ENCODE results near the gene CCDC146. TPM values are rescaled to one million over a fixed set of nuclear protein-coding genes. Genes with fewer than 3 reads are reported as not detected.
"Not testable (repeated sequence)": the region's sequence is repeated elsewhere in the genome, so short reads cannot be mapped to it uniquely, and the experiment has no call there.

Gene CCDC146
- polyA plus RNA-seq, 6 donors from 2014 or later, result 0.13 to 0.73 (median 0.52) TPM; not detected in 1

GRCh38 chr7:77327932-77328628 lies 205.7 kb downstream of the CCDC146 start:
- no peaks in the 10 kb centered on the region for H3K9me3 Mint-ChIP-seq
- peak overlapping the region in 3 of 6 donors; percentile 22 to 82 (median 24) for H3K27ac Mint-ChIP-seq
- peaks cover 33 to 52% (median 41%) of the 10 kb centered on the region in 3 donors for H3K4me1 Mint-ChIP-seq
- H3K36me3 Mint-ChIP-seq, result peaks cover 16 to 22% of the 10 kb centered on the region in 2 donors
- H3K27me3 Mint-ChIP-seq, result no peaks in the 10 kb centered on the region
- DNase-seq (no peak), ATAC-seq (ENCODE audit: low read depth in 2 of 2) (no peak)
- peak overlapping the region in 1 of 8 donors; percentile 18 for H3K4me3 Mint-ChIP-seq

- DNase-seq (no peak), ATAC-seq (ENCODE audit: low read depth in 2 of 2) (no peak)
- H3K27ac Mint-ChIP-seq, result peak overlapping the region in 2 of 6 donors; percentile 24 to 82
- no peaks in the 10 kb centered on the region for H3K27me3 Mint-ChIP-seq
- H3K4me3 Mint-ChIP-seq, result no peak overlapping the region
- peaks cover 16 to 22% of the 10 kb centered on the region in 2 donors for H3K36me3 Mint-ChIP-seq
- H3K9me3 Mint-ChIP-seq, result no peaks in the 10 kb centered on the region
- H3K4me1 Mint-ChIP-seq, result peaks cover 33 to 52% (median 41%) of the 10 kb centered on the region in 3 donors
These were observed 206.3 kb downstream of the CCDC146 start for GRCh38 chr7:77328669-77329068.

- H3K9me3 Mint-ChIP-seq, result no peaks in the 10 kb centered on the region
- H3K4me1 Mint-ChIP-seq, result peaks cover 33 to 52% (median 41%) of the 10 kb centered on the region in 3 donors
- peak overlapping the region in 5 of 6 donors; percentile 7 to 94 (median 82) for H3K27ac Mint-ChIP-seq
- ATAC-seq (ENCODE audit: low read depth in 2 of 2) (no peak), DNase-seq (no peak)
- peaks cover 10 to 16% of the 10 kb centered on the region in 2 donors for H3K36me3 Mint-ChIP-seq
- peak overlapping the region in 7 of 8 donors; percentile 27 to 86 (median 65) for H3K4me3 Mint-ChIP-seq
- no peaks in the 10 kb centered on the region for H3K27me3 Mint-ChIP-seq
These were observed 207.2 kb downstream of the CCDC146 start for GRCh38 chr7:77329466-77330168.

- Mint-ChIP-seq H3K27me3 (no peaks in the 10 kb centered on the region), H3K9me3 (no peaks in the 10 kb centered on the region), H3K27ac (peak overlapping the region; percentile 70 to 94 (median 86)), H3K4me3 (peak overlapping the region; percentile 27 to 86 (median 62)), H3K4me1 (peaks cover 33 to 56% (median 41%) of the 10 kb centered on the region in 3 donors), H3K36me3 (peaks cover 10 to 16% of the 10 kb centered on the region in 2 donors)
- ATAC-seq (ENCODE audit: low read depth in 2 of 2), result peak; percentile 96 to 98
- peak; percentile 78 for DNase-seq
These were observed 207.9 kb downstream of the CCDC146 start for GRCh38 chr7:77330169-77330882.

GRCh38 chr7:77331938-77332695 lies 209.7 kb downstream of the CCDC146 start:
- ATAC-seq (ENCODE audit: low read depth in 2 of 2), result peak; percentile 61 to 67
- H3K27me3 Mint-ChIP-seq, result no peaks in the 10 kb centered on the region
- DNase-seq, result peak; percentile 53
- no peaks in the 10 kb centered on the region for H3K9me3 Mint-ChIP-seq
- peak overlapping the region in 5 of 8 donors; percentile 9 to 59 (median 51) for H3K4me3 Mint-ChIP-seq
- peaks cover 40 to 63% (median 49%) of the 10 kb centered on the region in 3 donors for H3K4me1 Mint-ChIP-seq
- peak overlapping the region in 5 of 6 donors; percentile 64 to 80 (median 78) for H3K27ac Mint-ChIP-seq
- H3K36me3 Mint-ChIP-seq, result peaks cover 10 to 16% of the 10 kb centered on the region in 2 donors

- not testable (repeated sequence) for H3K4me3 Mint-ChIP-seq; ATAC-seq (ENCODE audit: low read depth in 2 of 2); DNase-seq; H3K27me3 Mint-ChIP-seq; H3K9me3 Mint-ChIP-seq; H3K27ac Mint-ChIP-seq
- Mint-ChIP-seq H3K36me3 (peaks cover 8 to 10% of the 10 kb centered on the region in 2 donors), H3K4me1 (peaks cover 42 to 46% (median 44%) of the 10 kb centered on the region in 3 donors)
These were observed 211.6 kb downstream of the CCDC146 start for GRCh38 chr7:77334039-77334438.

- H3K4me1 Mint-ChIP-seq, result peaks cover 30 to 41% (median 32%) of the 10 kb centered on the region in 3 donors
- peaks cover 0 to 3% (median 0%) of the 10 kb centered on the region in 7 donors for H3K9me3 Mint-ChIP-seq
- no peaks in the 10 kb centered on the region for H3K36me3 Mint-ChIP-seq
- H3K4me3 Mint-ChIP-seq, result no peak overlapping the region
- DNase-seq (no peak), ATAC-seq (ENCODE audit: low read depth in 2 of 2) (no peak)
- no peaks in the 10 kb centered on the region for H3K27me3 Mint-ChIP-seq
- peak overlapping the region in 3 of 6 donors; percentile 34 to 81 (median 58) for H3K27ac Mint-ChIP-seq
These were observed 213.2 kb downstream of the CCDC146 start for GRCh38 chr7:77335581-77335980.

GRCh38 chr7:77337456-77337990 lies 215.1 kb downstream of the CCDC146 start:
- ATAC-seq (ENCODE audit: low read depth in 2 of 2) (no peak), DNase-seq (no peak)
- H3K9me3 Mint-ChIP-seq, result peaks cover 0 to 8% (median 0%) of the 10 kb centered on the region in 7 donors
- no peaks in the 10 kb centered on the region for H3K27me3 Mint-ChIP-seq
- H3K27ac Mint-ChIP-seq, result peak overlapping the region in 5 of 6 donors; percentile 80 to 95 (median 89)
- peaks cover 17 to 30% (median 19%) of the 10 kb centered on the region in 3 donors for H3K4me1 Mint-ChIP-seq
- H3K4me3 Mint-ChIP-seq, result peak overlapping the region in 7 of 8 donors; percentile 49 to 81 (median 61)
- no peaks in the 10 kb centered on the region for H3K36me3 Mint-ChIP-seq

GRCh38 chr7:77338260-77338659 lies 215.8 kb downstream of the CCDC146 start:
- peak overlapping the region in 5 of 6 donors; percentile 44 to 92 (median 87) for H3K27ac Mint-ChIP-seq
- DNase-seq (peak; percentile 6), ATAC-seq (ENCODE audit: low read depth in 2 of 2) (peak; percentile 47 to 55)
- H3K4me3 Mint-ChIP-seq, result peak overlapping the region in 7 of 8 donors; percentile 3 to 77 (median 57)
- no peaks in the 10 kb centered on the region for H3K27me3 Mint-ChIP-seq
- peaks cover 17 to 30% (median 19%) of the 10 kb centered on the region in 3 donors for H3K4me1 Mint-ChIP-seq
- H3K9me3 Mint-ChIP-seq, result peaks cover 0 to 8% (median 0%) of the 10 kb centered on the region in 7 donors
- H3K36me3 Mint-ChIP-seq, result no peaks in the 10 kb centered on the region

- peak in 1 of 2 donors; percentile 14 for ATAC-seq (ENCODE audit: low read depth in 2 of 2)
- DNase-seq, result no peak
- H3K36me3 Mint-ChIP-seq, result no peaks in the 10 kb centered on the region
- H3K27me3 Mint-ChIP-seq, result no peaks in the 10 kb centered on the region
- H3K4me3 Mint-ChIP-seq, result peak overlapping the region in 5 of 8 donors; percentile 49 to 77 (median 60)
- peaks cover 0 to 8% (median 0%) of the 10 kb centered on the region in 7 donors for H3K9me3 Mint-ChIP-seq
- H3K4me1 Mint-ChIP-seq, result peaks cover 17 to 30% (median 19%) of the 10 kb centered on the region in 3 donors
- H3K27ac Mint-ChIP-seq, result peak overlapping the region in 4 of 6 donors; percentile 41 to 82 (median 70)
These were observed 216.6 kb downstream of the CCDC146 start for GRCh38 chr7:77338883-77339629.

- peaks cover 17 to 30% (median 19%) of the 10 kb centered on the region in 3 donors for H3K4me1 Mint-ChIP-seq
- H3K36me3 Mint-ChIP-seq, result no peaks in the 10 kb centered on the region
- H3K9me3 Mint-ChIP-seq, result peaks cover 0 to 8% (median 0%) of the 10 kb centered on the region in 7 donors
- H3K27me3 Mint-ChIP-seq, result no peaks in the 10 kb centered on the region
- peak overlapping the region in 5 of 6 donors; percentile 43 to 82 (median 69) for H3K27ac Mint-ChIP-seq
- ATAC-seq (ENCODE audit: low read depth in 2 of 2), result no peak
- peak overlapping the region in 1 of 8 donors; percentile 77 for H3K4me3 Mint-ChIP-seq
- DNase-seq, result no peak
These were observed 217.3 kb downstream of the CCDC146 start for GRCh38 chr7:77339726-77340125.

All from naive B cell (primary cell).